GM21529 (cell line): ENCODE results near the gene MMP2.

ENCODE experiments used
- ATAC-seq: cut with Tn5 transposase; IDR thresholded peaks from one replicate; pipeline ENCODE4 v1.9.1; 2021; ENCODE audit not compliant: unreplicated experiment

Gene MMP2

DNA sequence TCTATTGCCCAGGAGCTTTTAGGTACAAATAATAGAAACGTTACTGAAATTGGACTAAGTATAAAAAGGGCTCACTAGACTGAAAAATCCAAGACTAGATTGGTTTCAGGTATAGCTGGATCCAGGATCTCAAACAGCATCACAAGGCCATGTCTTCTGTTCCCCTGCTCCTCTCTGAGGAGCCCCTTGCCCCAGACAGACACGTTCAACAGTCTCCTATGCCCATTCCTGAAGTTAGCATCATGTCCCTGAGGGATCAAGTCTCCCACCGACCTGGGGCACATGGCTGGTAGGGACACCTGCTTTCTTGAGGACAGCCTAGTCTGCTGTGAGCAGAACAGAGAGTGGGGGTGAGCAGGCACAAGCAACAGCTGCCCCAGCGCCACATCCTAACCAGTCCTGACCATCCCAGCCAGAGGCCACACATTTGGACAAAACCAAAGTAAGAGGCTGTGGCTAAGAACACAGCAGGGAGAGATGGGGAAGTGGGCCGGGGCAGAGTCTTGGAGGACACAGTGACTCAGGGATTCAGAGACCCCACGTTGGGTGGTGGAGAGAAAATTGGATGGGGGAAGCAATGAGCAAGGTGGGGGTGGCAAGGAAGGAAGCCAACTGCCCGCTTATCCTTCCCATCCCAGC is 10.5 kb upstream of the MMP2 start:
- no peak for ATAC-seq

DNA sequence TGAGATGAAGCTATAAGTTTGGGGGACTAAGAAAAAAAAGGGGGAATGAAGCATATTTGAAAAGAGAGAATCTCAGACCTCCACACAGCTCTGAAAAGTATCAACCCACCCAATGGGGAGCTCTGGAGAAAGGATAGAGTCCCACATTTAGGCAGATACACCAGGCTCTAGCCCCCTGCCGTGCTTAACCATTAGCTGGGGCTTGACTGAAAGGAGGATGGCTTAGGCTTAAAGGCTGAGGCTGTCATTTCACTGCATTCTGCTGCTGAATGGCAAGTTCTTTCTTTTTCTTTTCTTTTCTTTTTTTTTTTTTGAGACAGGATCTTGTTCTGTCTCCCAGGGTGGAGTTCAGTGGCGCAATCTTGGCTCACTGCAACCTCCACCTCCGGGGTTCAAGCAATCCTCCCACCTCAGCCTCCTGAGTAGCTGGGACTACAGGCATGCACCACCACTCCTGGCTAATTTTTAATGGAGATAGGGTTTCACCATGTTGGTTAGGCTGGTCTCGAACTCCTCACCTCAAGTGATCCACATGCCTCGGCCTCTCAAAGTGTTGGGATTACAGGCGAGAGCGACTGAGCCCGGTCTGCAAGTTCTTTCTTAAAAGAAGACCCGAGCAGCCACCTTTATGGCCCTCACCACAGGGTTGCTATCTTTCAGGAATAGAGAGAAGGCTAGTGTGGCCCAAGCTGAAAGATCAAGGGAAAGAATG is 9.0 kb upstream of the MMP2 start:
- no peak for ATAC-seq

DNA sequence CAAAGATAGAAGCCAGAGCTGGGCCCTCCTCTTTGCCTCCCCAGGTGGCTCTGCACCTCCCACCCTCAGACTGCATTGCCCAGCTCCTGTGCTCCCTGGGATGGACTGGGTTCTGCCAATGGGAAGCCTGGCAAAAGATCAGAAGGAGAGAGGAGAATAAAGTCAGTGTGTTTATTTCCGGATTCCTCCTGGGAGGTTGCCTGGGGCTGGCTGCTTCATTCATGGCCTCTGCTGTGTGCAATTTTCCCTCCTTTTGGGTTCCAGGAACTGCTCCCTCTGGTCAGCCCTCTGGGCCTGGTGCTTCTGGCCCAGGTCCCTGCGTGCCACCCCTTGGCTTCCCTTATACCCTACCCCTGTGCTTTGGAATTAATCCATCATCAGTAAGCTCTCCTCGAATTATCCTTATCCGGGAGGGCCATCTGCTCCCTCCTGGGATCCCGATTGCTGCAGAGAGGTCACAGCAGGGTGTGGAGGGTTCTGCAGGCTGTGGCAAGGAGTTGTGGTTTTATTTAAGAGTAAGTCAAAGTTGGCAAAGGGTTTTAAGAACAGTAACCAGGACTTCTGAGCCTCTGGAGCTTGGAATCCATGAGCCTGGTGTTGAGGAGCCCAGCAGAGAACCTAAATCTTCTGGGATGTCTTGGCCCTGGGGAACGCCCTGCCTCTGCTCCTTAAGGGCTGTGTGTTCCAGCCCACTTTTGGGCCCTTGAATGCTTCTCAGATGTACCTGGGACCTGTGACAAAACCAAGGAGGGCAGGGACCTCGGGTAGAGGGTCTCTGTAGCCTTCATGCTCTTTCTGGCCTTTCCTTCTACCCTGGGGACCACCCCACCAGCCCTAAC is 8.2 kb upstream of the MMP2 start:
- no peak for ATAC-seq

DNA sequence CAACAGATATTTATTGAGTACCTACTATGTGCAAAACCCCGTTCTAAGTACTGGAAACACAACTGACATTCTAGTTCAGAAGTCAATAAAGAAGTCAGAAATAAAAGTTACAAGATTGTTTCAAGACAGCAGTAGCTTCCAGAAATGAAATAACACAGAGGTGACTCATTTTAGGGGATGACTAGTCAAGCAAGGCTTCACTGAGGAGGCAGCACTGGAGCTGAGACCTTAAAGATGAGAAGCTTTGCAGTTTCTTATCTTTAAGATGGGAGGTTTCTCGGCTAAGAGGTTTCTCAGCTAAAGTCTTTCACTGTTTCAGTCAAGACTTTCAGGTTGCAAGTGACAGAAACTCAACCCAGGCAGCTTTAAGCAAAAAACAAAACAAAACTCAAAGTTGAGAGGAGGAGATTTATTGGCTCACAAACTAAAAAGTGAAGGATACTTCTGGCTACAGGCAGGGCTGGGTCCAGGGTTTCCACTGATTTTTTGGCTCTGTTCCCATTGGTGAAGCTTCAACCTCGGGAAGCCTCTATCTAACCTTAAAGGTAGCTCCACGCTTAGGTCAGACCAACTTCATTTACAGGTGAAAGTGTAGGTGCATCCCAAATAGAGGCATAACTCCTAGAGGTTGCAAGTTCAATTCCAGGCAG is 7.4 kb upstream of the MMP2 start:
- peak; percentile 92 for ATAC-seq

DNA sequence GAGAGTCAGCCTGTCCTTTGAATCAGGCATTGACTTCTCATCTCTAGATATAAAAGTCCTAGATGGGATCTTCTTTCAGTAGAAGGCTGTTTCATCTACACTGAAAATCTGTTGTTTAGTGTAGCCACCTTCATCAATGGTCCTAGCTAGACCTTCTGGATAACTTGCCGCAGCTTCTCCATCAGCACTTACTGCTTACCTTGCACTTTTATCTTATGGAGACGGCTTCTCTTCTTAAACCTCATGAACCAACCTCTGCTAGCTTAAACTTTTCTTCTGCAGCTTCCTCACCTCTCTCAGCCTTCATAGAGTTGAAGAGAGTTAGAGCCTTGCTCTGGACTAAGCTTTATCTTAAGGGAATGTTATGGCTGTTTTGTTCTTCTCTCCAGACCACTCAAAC is 5.4 kb upstream of the MMP2 start:
- ATAC-seq, result no peak

DNA sequence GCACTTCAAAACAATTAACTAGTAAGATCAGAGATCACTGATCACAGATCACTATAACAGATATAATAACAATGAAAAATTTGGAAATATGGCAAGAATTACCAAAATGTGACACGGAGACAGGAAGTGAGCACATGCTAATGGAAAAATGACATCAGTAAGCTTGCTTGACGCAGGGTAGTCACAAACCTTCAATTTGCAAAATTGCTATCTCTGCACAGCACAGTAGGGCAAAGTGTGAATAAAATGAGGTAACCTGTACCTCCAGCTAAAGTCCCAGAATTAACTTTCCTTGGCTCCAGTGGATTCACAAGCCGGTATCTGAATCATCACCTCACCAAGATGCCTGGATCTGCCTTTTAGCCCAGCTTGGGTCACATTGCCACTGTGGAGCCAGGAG is 4.2 kb upstream of the MMP2 start:
- ATAC-seq, result no peak

DNA sequence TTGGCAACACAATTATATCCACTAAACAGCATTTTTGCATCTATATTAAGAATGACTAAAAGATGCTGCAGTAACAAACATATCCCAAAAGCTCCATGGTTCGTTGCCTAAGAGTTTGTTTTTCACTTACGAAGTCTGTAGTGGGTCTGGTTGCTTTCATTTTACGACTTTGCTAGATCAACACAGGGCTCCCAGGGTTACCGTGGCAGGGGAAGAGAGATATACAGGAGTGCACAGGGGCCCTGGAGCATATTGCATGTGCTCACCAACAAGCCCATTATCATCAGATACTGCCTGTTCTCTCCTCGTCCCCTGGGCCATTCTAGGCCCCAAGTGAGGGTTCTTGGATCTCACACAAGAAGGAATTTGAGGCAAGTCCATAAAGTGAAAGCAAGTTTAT is 3.1 kb upstream of the MMP2 start:
- ATAC-seq, result no peak

DNA sequence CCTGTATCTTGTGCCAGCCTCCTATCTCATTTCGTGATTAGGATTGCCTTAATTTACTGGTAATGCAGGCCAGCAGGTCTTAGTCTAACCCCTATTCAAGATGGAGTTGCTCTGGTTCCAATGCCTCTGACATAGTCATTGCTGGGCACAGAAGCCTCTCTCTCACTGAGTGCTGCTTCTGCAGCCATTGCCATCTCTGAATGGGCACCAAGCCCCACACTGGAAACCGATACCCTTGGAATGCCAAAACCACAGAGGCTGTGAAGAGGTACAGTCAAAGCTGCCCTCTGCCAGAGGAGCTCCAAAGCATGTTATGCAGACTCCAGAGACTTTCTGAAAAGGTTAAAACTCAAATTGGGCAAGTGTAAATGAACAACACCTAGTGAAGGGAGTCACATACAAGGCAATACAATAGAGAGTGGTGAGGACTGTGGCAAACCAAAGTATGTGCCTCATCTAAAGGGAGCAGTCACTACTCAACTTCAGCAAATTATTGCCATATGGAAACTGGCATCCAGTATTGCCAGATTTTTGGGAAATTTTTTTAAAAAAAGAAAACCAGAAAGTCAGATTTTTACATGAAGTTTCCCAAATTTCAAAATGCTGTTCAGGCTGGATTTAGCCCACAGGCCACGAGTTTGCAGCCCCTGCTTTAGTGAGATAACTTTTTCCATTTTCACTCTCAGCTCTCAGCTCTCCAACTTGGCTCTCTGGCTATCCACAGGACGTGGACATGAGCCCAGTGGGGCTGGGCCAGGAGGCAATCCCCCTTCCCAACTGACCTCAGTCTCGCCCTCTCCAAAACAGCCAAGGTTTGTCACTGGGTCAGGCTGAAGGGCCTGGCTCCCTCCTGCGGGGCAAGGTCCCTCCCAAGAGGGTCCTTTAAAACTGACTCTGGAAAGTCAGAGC is 2.1 kb upstream of the MMP2 start:
- ATAC-seq, result no peak

DNA sequence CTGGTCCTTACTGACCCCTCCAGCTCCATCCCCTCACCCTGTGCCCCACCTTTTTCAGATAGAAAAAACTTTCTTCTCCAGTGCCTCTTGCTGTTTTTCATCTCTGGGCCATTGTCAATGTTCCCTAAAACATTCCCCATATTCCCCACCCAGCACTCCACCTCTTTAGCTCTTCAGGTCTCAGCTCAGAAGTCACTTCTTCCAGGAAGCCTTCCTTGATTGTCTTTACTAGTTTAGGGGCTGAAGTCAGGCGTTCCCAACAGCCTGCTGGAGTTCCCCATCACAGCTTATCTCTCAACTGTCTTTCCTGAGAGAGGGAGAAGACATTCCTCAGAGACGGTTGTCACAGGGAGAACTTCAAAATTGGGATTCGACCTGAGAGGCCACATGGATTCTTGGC is 1.3 kb upstream of the MMP2 start:
- no peak for ATAC-seq

DNA sequence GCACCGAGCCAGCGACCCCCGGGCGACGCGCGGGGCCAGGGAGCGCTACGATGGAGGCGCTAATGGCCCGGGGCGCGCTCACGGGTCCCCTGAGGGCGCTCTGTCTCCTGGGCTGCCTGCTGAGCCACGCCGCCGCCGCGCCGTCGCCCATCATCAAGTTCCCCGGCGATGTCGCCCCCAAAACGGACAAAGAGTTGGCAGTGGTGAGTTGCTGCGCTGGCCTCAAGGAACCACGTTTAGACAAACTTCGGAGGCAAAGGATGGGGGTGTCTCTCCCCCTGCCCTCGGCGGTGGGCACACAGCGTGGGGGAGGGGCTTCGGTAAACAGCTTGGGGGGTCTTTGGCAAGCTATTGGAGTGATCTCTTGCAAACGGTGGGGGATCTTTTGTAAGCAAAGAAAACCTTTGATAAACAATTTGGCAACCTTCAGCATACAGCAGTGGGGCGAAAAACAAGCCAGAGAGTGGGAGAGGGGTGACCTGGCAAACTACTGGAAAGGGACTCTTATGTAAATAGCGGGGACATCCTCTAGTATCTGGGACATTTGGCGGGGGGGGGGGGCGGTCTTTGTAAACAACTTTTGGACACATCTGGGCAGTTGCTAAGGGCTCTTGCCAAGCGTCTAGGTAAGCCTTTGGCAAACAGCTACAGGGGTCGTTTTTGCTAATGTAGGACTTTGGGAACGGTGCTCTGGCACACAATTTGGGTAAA is 587 bp downstream of the MMP2 start:
- ATAC-seq, result no peak

DNA sequence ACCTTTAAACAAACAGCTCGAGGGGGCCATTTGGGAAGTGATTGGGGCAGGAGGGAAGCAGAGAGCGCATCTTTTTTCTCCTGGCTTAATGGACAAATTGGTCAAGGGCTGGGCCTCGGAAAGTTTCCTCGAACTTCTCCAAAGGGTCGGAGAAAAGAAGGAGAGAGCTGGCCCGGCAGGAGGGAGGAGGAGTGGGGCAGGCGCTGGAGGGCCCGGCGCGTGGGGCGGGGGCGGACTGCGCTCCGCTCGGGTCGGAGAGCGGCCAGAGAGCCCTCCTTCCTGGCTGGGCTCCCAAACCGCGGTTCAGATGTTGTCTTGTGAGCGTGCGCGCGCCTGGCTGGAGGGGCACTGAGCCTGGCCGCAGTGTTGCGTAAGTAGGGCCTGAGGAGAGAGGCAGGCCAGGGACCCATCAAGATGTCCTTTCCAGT is 1.2 kb downstream of the MMP2 start:
- ATAC-seq, result no peak

DNA sequence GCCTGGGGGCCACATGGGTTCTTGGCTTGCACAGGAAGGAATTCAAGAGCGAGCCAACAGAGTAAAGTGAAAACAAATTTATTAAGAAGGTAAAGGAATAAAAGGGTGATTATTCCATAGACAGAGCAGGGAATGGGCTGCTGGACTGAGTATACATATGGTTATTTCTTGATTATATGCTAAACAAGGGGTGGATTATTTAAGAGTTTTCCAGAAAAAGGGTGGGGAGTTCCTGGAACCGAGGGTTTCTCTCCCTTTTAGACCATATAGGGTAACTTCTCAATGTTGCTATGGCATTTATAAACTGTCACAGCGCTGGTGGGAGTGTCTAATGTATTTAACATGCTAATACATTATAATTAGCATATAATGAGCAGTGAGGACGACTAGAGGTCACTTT is 2.0 kb downstream of the MMP2 start:
- no peak for ATAC-seq

DNA sequence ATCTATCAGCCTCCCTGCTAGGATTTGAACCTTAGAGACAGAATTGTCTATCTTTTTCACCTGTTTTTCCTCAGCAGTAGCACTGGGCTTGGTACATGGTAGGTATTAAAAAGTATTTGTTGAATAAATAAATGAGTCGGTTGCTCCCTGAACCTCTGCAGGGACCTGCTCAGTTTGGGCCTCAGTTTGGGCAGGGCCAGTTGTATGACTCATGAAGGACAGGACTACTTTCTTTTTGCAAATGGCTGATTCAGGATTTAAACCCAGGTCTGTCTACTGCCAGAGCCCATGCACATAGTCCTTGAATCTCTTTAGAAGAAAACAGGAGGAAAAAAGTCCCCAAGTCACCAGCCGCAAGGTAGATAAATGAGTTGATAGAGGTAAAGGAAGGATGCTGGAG is 3.1 kb downstream of the MMP2 start:
- ATAC-seq, result no peak

DNA sequence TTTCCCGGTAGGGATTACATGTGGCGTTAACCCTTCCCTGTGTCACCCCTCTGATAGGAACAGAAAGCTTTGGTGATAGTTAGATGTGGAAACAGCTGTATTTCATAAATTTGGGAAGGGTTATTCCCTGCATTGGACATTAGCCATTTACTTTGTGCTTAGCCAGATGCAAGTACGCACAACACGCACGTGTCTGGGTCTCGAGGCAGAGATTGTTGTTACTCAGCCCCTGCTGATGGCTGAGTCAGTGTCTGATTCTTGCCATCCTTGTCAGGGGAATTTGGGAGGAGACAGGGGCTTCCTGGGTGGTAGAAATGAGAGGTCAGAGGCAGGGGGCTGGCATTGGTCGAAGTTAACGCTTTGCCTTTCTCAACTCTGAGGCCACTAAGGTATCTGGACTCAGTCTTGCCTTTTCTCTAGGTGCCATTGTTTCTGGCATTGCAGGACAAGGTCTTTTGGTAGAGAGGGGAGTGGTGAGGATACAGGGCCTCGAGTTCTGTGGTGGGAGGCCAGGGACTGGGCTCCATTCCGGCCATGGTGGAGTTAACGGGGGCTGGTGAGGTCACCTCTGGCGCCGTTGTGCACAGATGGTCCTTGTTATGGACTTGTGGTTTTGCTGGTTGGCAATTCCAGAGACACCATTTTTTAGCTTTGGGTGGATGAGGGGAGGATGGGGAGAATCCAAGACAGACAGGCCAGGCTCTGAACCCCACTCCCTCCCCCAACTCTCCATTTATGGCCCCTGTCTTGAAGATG is 8.2 kb downstream of the MMP2 start:
- no peak for ATAC-seq

DNA sequence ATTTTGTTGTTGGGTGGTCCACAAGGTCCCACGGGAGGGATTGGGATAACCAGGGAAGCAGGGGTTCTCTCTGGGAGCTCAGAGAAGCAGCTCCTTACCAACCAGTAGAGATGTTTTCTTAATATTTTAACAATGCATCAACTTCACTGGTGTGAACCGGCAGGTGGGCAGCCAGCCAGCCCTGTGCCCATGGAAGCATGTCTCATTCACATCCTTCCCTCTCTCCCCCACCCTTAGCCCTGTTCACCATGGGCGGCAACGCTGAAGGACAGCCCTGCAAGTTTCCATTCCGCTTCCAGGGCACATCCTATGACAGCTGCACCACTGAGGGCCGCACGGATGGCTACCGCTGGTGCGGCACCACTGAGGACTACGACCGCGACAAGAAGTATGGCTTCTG is 9.3 kb downstream of the MMP2 start:
- no peak for ATAC-seq

DNA sequence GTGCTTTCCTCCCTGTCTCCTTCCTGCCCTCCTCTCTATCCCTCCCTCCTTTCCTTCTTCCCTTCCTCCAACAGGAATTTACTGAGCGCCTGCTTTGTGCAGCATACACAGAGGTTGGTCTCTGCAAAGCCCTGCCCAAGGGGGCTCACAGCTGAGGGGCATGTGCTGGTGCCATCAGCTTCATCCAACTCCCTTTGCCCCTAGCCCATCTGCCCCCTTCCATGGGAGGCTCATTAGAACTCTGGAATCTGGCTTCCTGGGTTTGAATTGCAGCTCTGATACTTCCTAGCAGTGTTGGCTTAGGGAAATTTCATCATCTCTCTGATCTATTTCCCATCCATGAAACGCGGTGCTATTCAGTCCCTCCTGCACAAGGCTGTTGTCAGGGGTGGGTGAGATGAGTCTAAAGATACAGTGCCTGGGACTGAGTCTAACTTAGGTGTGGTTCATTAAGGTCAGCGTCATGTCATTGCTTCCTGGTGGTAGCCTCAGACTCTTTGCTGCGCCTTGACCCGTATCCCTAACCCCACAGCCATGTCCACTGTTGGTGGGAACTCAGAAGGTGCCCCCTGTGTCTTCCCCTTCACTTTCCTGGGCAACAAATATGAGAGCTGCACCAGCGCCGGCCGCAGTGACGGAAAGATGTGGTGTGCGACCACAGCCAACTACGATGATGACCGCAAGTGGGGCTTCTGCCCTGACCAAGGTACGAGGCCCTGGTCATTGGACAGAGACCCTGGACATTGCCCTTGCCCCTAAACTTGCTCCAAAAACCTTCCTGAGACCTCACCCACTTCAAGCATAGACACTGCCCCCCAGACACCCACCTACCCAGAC is 10.3 kb downstream of the MMP2 start:
- no peak for ATAC-seq

DNA sequence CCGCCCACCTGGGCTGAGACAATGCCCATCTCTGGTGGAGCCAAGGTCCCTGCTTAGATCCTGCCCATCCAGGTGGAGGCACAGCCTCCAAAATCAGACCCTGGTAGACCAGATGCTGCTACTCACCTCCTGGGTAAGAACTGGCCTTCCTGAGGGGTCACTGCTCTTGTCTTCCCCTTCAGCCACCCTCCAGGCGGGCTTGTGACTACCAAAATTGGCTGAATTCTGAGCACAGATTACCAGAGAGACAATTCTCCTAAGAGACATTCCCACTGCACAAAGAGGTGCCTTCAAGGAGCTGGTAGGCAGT is 10.9 kb downstream of the MMP2 start:
- ATAC-seq, result no peak

DNA sequence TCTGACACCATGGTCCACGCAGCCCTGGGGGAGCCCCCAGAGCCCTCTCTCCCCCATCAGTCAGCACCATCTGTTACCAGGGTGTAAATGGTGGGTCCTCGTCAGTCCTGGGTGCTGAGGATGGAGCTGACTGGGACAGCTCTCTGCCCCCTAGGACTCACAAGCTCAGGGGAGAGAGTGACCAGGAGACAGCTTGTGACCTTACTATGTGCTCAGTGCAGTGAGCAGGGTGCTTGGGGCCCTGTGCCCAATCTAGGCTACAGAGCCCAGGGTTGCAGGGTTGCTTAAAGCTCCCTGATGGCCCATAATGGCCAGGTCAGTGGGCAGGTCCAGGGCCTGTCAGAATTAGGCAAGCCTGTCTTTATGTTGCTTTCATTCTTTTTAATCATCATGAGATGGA is 11.3 kb downstream of the MMP2 start:
- no peak for ATAC-seq

DNA sequence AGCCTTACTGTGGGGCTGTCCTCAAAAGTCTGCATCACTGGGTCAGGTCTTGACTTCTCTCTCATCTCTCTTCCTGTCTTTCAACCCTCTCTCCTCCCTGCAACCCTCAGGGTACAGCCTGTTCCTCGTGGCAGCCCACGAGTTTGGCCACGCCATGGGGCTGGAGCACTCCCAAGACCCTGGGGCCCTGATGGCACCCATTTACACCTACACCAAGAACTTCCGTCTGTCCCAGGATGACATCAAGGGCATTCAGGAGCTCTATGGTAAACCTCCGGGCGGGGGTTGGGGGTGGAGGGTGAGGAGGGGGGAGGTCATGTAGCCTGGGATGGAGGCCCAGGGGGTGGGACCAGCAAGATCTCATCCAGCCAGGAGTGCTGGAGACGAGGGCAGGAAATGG is 12.7 kb downstream of the MMP2 start:
- no peak for ATAC-seq
